Astrocyte of the spinal cord (primary cell): ENCODE measurements around the gene CHRNG.

Experiments
- DNase-seq: peaks from one replicate; pipeline ENCODE4 v3.0.0; 2011; ENCODE audit warnings: low read depth, low spot score
- H3K4me3 ChIP-seq: 2 replicates; pipeline ENCODE4 v1.5.1; 2011; ENCODE audit warnings: low read depth, mild to moderate bottlenecking, low read length, moderate library complexity
- in situ Hi-C: cut with HindIII; loops from 2 replicates; pipeline ENCODE4 v1.10.0; 2017; ENCODE audit warnings: low sequenced_read_pairs
- TF ChIP-seq, protein P1 (sequence below): IDR thresholded peaks from 2 replicates; pipeline ENCODE4 v1.5.1; 2012; ENCODE audit warnings: low read depth, mild to moderate bottlenecking, low read length, inconsistent platforms

CHRNG gene

GRCh38 chr2:232584238-232584637, 44.7 kb downstream of the CHRNG start:
- no peak overlapping the region for H3K4me3 ChIP-seq
- in situ Hi-C loops, result no loop called here
- no peak for DNase-seq
- TF ChIP-seq, protein P1, sequence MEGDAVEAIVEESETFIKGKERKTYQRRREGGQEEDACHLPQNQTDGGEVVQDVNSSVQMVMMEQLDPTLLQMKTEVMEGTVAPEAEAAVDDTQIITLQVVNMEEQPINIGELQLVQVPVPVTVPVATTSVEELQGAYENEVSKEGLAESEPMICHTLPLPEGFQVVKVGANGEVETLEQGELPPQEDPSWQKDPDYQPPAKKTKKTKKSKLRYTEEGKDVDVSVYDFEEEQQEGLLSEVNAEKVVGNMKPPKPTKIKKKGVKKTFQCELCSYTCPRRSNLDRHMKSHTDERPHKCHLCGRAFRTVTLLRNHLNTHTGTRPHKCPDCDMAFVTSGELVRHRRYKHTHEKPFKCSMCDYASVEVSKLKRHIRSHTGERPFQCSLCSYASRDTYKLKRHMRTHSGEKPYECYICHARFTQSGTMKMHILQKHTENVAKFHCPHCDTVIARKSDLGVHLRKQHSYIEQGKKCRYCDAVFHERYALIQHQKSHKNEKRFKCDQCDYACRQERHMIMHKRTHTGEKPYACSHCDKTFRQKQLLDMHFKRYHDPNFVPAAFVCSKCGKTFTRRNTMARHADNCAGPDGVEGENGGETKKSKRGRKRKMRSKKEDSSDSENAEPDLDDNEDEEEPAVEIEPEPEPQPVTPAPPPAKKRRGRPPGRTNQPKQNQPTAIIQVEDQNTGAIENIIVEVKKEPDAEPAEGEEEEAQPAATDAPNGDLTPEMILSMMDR, result no peak

- TF ChIP-seq, protein P1, result no peak
- in situ Hi-C loops, result no loop called here
- no peak overlapping the region for H3K4me3 ChIP-seq
- no peak for DNase-seq
These were observed 47.5 kb downstream of the CHRNG start for GRCh38 chr2:232586943-232587505.

DNA sequence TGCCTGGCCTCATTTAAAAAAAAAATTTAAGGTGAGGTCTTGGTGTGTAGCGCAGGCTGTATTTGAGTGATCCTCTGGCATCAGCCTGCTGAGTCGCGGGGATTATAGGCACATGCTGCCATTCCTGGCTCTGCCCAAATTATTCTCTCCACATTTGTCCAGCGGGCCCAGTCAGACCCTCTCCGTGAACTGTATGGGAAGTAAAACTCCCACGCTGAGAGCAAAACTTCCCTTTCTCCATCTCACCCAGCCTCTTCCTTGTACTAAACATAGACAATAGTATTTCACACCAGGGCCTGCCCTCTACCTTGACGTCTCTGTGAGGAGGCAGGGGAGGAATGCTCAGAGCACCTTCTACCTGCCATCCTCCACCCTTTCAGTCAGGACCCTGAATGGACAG, 48.0 kb downstream of the CHRNG start:
- TF ChIP-seq, protein P1, result no peak
- H3K4me3 ChIP-seq, result no peak overlapping the region
- no peak for DNase-seq
- in situ Hi-C loops, result no loop called here

DNA sequence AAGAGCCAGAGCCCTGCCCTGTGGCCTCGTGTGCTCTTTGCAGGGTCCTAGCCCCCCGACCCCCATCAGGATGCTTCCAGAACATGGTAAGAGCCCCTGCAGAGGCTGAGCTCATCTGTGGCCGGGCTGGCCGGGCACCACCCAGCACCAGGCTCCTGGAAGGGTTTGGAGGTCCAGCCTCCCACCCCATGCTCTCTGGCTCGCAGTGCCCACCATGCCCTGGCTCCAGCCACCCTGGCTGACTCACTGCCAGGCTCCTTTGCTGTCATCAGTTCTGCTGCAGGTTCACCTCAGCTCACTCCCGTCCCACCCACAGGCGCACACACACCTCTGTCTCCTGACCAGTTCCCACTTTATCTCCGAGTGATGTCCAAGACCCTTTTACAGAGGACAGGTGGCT, 48.5 kb downstream of the CHRNG start:
- H3K4me3 ChIP-seq, result no peak overlapping the region
- no peak for DNase-seq
- TF ChIP-seq, protein P1, result no peak
- in situ Hi-C loops, result no loop called here

GRCh38 chr2:232588680-232589585, 49.4 kb downstream of the CHRNG start:
- H3K4me3 ChIP-seq, result no peak overlapping the region
- TF ChIP-seq, protein P1, result no peak
- in situ Hi-C loops, result no loop called here
- peak; percentile 84 for DNase-seq

- peak; percentile 90 for DNase-seq
- in situ Hi-C loops, result no loop called here
- no peak overlapping the region for H3K4me3 ChIP-seq
- TF ChIP-seq, protein P1, result peak; percentile 27
These were observed 53.4 kb downstream of the CHRNG start for GRCh38 chr2:232592772-232593395.
